Erythroblast (primary cell): Measurements from ENCODE around the gene PTPN1.
"Not testable (repeated sequence)": the region's sequence is repeated elsewhere in the genome, so short reads cannot be mapped to it uniquely, and the experiment has no call there.

Source experiments
- DNase-seq, 2 experiments: peaks; one replicate each; lab custom pipeline; 2025; lab: John Stamatoyannopoulos, UW
- GATA1 ChIP-seq: IDR thresholded peaks from 2 replicates; pipeline ENCODE4 v1.6.1; 2011; ENCODE audit warnings: low read depth, mild to moderate bottlenecking, control low read depth, low read length, moderate library complexity
- POLR2A ChIP-seq: IDR thresholded peaks from 2 replicates; pipeline ENCODE4 v1.6.1; 2011; ENCODE audit warnings: mild to moderate bottlenecking, low read length

Gene PTPN1

GRCh38 chr20:50591233-50591852 lies 81.2 kb downstream of the PTPN1 start:
- no peak for DNase-seq
- TF ChIP-seq GATA1 (no peak), POLR2A (no peak)

- DNase-seq: no peak
- no peak for TF ChIP-seq POLR2A
Measured at GRCh38 chr20:50592282-50593004, 82.3 kb downstream of the PTPN1 start.

GRCh38 chr20:50593005-50593335 lies 82.8 kb downstream of the PTPN1 start:
- no peak for TF ChIP-seq POLR2A
- no peak for DNase-seq

GRCh38 chr20:50594231-50594590 lies 84.0 kb downstream of the PTPN1 start:
- no peak for TF ChIP-seq GATA1
- no peak for TF ChIP-seq POLR2A
- no peak for DNase-seq

GRCh38 chr20:50594591-50595432 lies 84.6 kb downstream of the PTPN1 start:
- TF ChIP-seq GATA1 (no peak), POLR2A (no peak)
- DNase-seq: no peak

GRCh38 chr20:50595433-50595895 lies 85.3 kb downstream of the PTPN1 start:
- DNase-seq: no peak
- TF ChIP-seq GATA1: no peak
- TF ChIP-seq POLR2A: no peak

- no peak for TF ChIP-seq GATA1
- no peak for TF ChIP-seq POLR2A
- no peak for DNase-seq
Measured at GRCh38 chr20:50595988-50596693, 86.0 kb downstream of the PTPN1 start.

GRCh38 chr20:50596694-50597021 lies 86.5 kb downstream of the PTPN1 start:
- no peak for DNase-seq
- TF ChIP-seq POLR2A (no peak), GATA1 (no peak)

GRCh38 chr20:50597406-50597969 lies 87.3 kb downstream of the PTPN1 start:
- no peak for TF ChIP-seq POLR2A
- no peak for TF ChIP-seq GATA1
- no peak for DNase-seq

GRCh38 chr20:50598074-50598473 lies 87.9 kb downstream of the PTPN1 start:
- TF ChIP-seq POLR2A: no peak
- DNase-seq: no peak

- not testable (repeated sequence) for DNase-seq
Measured at GRCh38 chr20:50598768-50599167, 88.6 kb downstream of the PTPN1 start.

- DNase-seq: no peak
- TF ChIP-seq POLR2A: no peak
- TF ChIP-seq GATA1: no peak
Measured at GRCh38 chr20:50600281-50600895, 90.2 kb downstream of the PTPN1 start.

GRCh38 chr20:50601511-50602431 lies 91.6 kb downstream of the PTPN1 start:
- TF ChIP-seq GATA1 (no peak), POLR2A (no peak)
- no peak for DNase-seq
